K562 (cell line): ENCODE results near the gene MOG. TPM values are rescaled to one million over a fixed set of nuclear protein-coding genes. Genes with fewer than 3 reads are reported as not detected.

Experiments used
- ARNT ChIP-seq, 2 experiments: fragments of 450-650 bp; IDR thresholded peaks; 2 replicates each; pipeline ENCODE4 v1.6.1; 2016; ENCODE audit warnings: mild to moderate bottlenecking in 1 of 2
- BCL6 ChIP-seq: fragments of 250-450 bp; sonication (Bioruptor Pico); IDR thresholded peaks from 2 replicates; pipeline ENCODE4 v1.4.0; 2020
- CEBPB ChIP-seq: fragments of 450-650 bp; IDR thresholded peaks from 2 replicates; pipeline ENCODE4 v1.6.1; 2016; ENCODE audit warnings: missing genetic modification characterization, missing compliant biosample characterization
- CHCHD3 ChIP-seq: fragments of 250-450 bp; sonication (Bioruptor Pico); IDR thresholded peaks from 2 replicates; pipeline ENCODE4 v2.1.2; 2022; ENCODE audit warnings: mild to moderate bottlenecking
- CXXC5 ChIP-seq: fragments of 250-450 bp; sonication (Bioruptor Pico); IDR thresholded peaks from 2 replicates; pipeline ENCODE4 v1.8.0; 2022; ENCODE audit warnings: inconsistent platforms, mild to moderate bottlenecking, moderate library complexity
- ELF4 ChIP-seq: fragments of 450-650 bp; formaldehyde crosslinking; IDR thresholded peaks from 2 replicates; pipeline ENCODE4 v1.4.0; 2022; ENCODE audit warnings: missing genetic modification characterization
- HCFC1 ChIP-seq: IDR thresholded peaks from 2 replicates; pipeline ENCODE4 v1.6.1; 2012; ENCODE audit warnings: low read depth, low read length, improper control_type of control experiment
- HDAC3 ChIP-seq: fragments of 450-650 bp; IDR thresholded peaks from 2 replicates; pipeline ENCODE4 v1.6.1; 2018; ENCODE audit warnings: borderline replicate concordance, mild to moderate bottlenecking, moderate library complexity; ENCODE audit not compliant: partially characterized antibody
- LCOR ChIP-seq: sonication (generic); formaldehyde crosslinking; IDR thresholded peaks from 2 replicates; pipeline ENCODE4 v1.8.0; 2022; ENCODE audit warnings: mild to moderate bottlenecking, missing genetic modification reagents
- MTA1 ChIP-seq: fragments of 450-650 bp; IDR thresholded peaks from 2 replicates; pipeline ENCODE4 v1.6.1; 2017; ENCODE audit warnings: borderline replicate concordance
- NEUROD1 ChIP-seq: fragments of 150-350 bp; IDR thresholded peaks from 2 replicates; pipeline ENCODE4 v1.6.1; 2014; ENCODE audit warnings: borderline replicate concordance, low read length, low read depth; ENCODE audit not compliant: partially characterized antibody
- NRF1 ChIP-seq, 2 experiments: fragments of 450-650 bp; IDR thresholded peaks in 1 of 2; conservative IDR thresholded peaks in 1 of 2; 2 replicates each; pipeline ENCODE4 v1.6.1; 2014; ENCODE audit warnings: mild to moderate bottlenecking in 2 of 2
- PHF20 ChIP-seq: fragments of 450-650 bp; IDR thresholded peaks from 2 replicates; pipeline ENCODE4 v1.6.1; 2018; ENCODE audit not compliant: partially characterized antibody
- PHF8 ChIP-seq: fragments of 200-600 bp; sonication (generic); IDR thresholded peaks from 2 replicates; pipeline ENCODE4 v1.6.1; 2012; ENCODE audit warnings: mixed run types, mild to moderate bottlenecking, inconsistent platforms, low read length, moderate library complexity, borderline replicate concordance
- SIN3A ChIP-seq, 2 experiments: fragments of 150-350 bp in 1 of 2; IDR thresholded peaks; 2 replicates each; pipeline ENCODE4 v1.6.1; 2011 to 2016; ENCODE audit warnings: borderline replicate concordance in 2 of 2, low read depth in 2 of 2, low read length in 2 of 2, mild to moderate bottlenecking in 2 of 2, moderate library complexity in 2 of 2; ENCODE audit not compliant: control insufficient read depth in 1 of 2
- SIX5 ChIP-seq, 2 experiments: IDR thresholded peaks; 2 replicates each; pipeline ENCODE4 v1.6.1; 2011; ENCODE audit warnings: low read length in 2 of 2, borderline replicate concordance in 1 of 2, low read depth in 1 of 2, mild to moderate bottlenecking in 1 of 2, moderate library complexity in 1 of 2; ENCODE audit not compliant: insufficient read depth in 1 of 2
- SMAD4 ChIP-seq: fragments of 250-450 bp; sonication (Bioruptor Pico); conservative IDR thresholded peaks from 2 replicates; pipeline ENCODE4 v1.8.0; 2021; ENCODE audit warnings: inconsistent platforms, mild to moderate bottlenecking, moderate library complexity
- SMARCA4 ChIP-seq: fragments of 450-650 bp; IDR thresholded peaks from 2 replicates; pipeline ENCODE4 v1.6.1; 2016
- SRSF7 ChIP-seq: fragments of 200-400 bp; formaldehyde crosslinking; optimal IDR thresholded peaks from 2 replicates; pipeline ENCODE3; 2017; ENCODE audit warnings: mild to moderate bottlenecking, low read depth, low read length
- ZNF354B ChIP-seq: fragments of 250-450 bp; sonication (Bioruptor Pico); IDR thresholded peaks from 2 replicates; pipeline ENCODE4 v1.4.0; 2020
- polyA plus RNA-seq, 8 experiments: library from polyadenylated mRNA; depleted of rRNA in 4 of 8; stranded (reverse) in 5 of 8; unstranded in 3 of 8; fragments of >200 nt; fragmentation: Nextera tagmentation in 2 of 8; fragmentation: Illumina TruSeq in 1 of 8; extraction: Ambion mirVana in 2 of 8; extraction: Trizol in 1 of 8; gene quantifications; 2 replicates each; pipeline versions ENCODE4 v1.2.1 to v1.2.3, GENCODE V29; 2011 to 2014; ENCODE audit warnings: inconsistent platforms in 1 of 8, missing spikeins in 1 of 8
- total RNA-seq, 7 experiments: library from RNA; depleted of rRNA in 6 of 7; stranded (reverse); fragments of >200 nt in 6 of 7; fragmentation: Illumina TruSeq in 2 of 7; extraction: Trizol in 2 of 7; gene quantifications; 2 replicates each; pipeline versions ENCODE4 v1.2.1 to v1.2.3, GENCODE V29; 2011 to 2021; ENCODE audit warnings: low replicate concordance in 1 of 7
- TF ChIP-seq, protein P1 (sequence below): sonication (generic); formaldehyde crosslinking; IDR thresholded peaks from 2 replicates; pipeline ENCODE4 v1.9.0; 2022; ENCODE audit warnings: mild to moderate bottlenecking, missing genetic modification reagents
- TF ChIP-seq, protein P2 (sequence below): fragments of 450-650 bp; IDR thresholded peaks from 2 replicates; pipeline ENCODE4 v1.6.1; 2014; ENCODE audit warnings: low read depth, mild to moderate bottlenecking, moderate library complexity, borderline replicate concordance
- TF ChIP-seq, protein P3 (sequence below): fragments of 250-450 bp; sonication (Bioruptor Pico); IDR thresholded peaks from 2 replicates; pipeline ENCODE4 v1.8.0; 2021; ENCODE audit warnings: moderate library complexity, mild to moderate bottlenecking, inconsistent platforms
- TF ChIP-seq, protein P4 (sequence below): fragments of 450-650 bp; IDR thresholded peaks from 2 replicates; pipeline ENCODE4 v1.6.1; 2016

Gene MOG
- total and polyA plus RNA-seq, 9 of the 15 experiments (the other 6 are each of a cell fraction or from before 2014, with no cell fraction given) = not detected

DNA sequence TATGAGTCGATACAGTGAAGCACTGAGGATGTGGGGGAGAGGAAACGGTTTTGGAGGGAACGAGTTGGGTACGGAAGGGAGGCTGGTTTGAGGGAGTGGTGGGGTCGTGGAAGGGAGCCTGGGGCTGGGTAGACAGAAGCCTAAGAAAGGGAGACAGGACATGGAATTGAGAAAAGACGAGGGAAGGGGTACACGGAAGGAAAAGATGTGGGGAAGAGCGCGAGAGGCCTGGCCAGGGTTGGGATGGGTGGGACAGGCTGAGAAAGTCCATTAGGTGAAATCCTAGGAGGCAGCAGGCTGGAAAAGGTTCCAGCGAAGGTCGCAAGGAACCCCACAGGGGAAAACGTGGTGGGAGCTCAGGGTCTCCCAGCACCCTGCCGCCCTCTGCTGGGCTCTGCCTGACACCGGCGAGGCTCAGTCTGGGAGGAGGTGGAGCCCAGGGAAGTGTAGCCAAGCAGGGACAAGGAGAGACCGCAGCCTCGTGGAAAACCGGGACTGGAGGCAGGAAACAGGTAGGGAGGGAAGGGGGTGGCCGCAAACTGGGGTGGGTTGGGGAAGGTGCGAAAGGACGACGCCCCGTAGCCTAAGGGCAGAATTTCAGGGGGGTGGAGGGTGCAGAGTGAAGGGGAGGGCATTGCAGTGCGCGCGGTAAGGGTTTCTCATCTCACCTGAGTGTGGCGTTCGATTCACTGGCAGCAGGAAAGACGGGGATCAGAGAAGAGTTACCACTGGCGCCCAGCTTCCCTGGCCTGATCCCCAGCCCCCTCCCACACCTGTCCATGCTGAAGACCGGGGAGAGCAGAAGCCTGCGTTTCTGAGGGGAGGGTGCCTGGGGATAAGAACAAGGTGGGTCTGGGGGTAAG lies 28.2 kb upstream of the MOG start (continued):
- TF ChIP-seq LCOR (CRISPR knock-in tag) = 0 out of 2 replicates have a peak, but pooled peaks have one; percentile 23
- TF ChIP-seq SMAD4 = no peak
- TF ChIP-seq, protein P1, sequence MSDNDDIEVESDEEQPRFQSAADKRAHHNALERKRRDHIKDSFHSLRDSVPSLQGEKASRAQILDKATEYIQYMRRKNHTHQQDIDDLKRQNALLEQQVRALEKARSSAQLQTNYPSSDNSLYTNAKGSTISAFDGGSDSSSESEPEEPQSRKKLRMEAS (CRISPR knock-in tag) = peak; percentile 78
- no peak for TF ChIP-seq CEBPB (tag)
- TF ChIP-seq SMARCA4 = peak; percentile 59
- TF ChIP-seq CHCHD3 (CRISPR knock-in tag) = no peak
- peak; percentile 39 for TF ChIP-seq PHF20
- TF ChIP-seq SIX5 (IDR thresholded peaks at IDR 0.05; ENCODE audit: borderline replicate concordance in 1 of 2, insufficient read depth in 1 of 2, low read depth in 1 of 2, low read length in 2 of 2) = no peak
- TF ChIP-seq, protein P2, sequence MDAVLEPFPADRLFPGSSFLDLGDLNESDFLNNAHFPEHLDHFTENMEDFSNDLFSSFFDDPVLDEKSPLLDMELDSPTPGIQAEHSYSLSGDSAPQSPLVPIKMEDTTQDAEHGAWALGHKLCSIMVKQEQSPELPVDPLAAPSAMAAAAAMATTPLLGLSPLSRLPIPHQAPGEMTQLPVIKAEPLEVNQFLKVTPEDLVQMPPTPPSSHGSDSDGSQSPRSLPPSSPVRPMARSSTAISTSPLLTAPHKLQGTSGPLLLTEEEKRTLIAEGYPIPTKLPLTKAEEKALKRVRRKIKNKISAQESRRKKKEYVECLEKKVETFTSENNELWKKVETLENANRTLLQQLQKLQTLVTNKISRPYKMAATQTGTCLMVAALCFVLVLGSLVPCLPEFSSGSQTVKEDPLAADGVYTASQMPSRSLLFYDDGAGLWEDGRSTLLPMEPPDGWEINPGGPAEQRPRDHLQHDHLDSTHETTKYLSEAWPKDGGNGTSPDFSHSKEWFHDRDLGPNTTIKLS = 0 out of 2 replicates have a peak, but pooled peaks have one; percentile 15
- TF ChIP-seq BCL6 (CRISPR knock-in tag) = no peak
- TF ChIP-seq HDAC3 = no peak
- peak; percentile 28; the same call in 1 of the 2 replicates for TF ChIP-seq HCFC1
- TF ChIP-seq SIN3A (IDR thresholded peaks at IDR 0.05; ENCODE audit: borderline replicate concordance in 2 of 2, control insufficient read depth in 1 of 2, low read depth in 2 of 2, low read length in 2 of 2) = peak; percentile 4 to 84; a peak in 1 of 4 replicates
- TF ChIP-seq, protein P3, sequence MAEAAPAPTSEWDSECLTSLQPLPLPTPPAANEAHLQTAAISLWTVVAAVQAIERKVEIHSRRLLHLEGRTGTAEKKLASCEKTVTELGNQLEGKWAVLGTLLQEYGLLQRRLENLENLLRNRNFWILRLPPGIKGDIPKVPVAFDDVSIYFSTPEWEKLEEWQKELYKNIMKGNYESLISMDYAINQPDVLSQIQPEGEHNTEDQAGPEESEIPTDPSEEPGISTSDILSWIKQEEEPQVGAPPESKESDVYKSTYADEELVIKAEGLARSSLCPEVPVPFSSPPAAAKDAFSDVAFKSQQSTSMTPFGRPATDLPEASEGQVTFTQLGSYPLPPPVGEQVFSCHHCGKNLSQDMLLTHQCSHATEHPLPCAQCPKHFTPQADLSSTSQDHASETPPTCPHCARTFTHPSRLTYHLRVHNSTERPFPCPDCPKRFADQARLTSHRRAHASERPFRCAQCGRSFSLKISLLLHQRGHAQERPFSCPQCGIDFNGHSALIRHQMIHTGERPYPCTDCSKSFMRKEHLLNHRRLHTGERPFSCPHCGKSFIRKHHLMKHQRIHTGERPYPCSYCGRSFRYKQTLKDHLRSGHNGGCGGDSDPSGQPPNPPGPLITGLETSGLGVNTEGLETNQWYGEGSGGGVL (CRISPR knock-in tag) = no peak
- peak; percentile 24 to 30; a peak in 1 of 4 replicates for TF ChIP-seq NRF1 (conservative IDR thresholded peaks at IDR 0.05 in 1 of 2, IDR thresholded peaks at IDR 0.05 in 1 of 2)
- no peak for TF ChIP-seq ZNF354B
- no peak for TF ChIP-seq SRSF7
- 0 out of 4 replicates have a peak, but pooled peaks of 1 of the 2 experiments have one; percentile 33 for TF ChIP-seq ARNT (IDR thresholded peaks at IDR 0.05)
- peak; percentile 41 for TF ChIP-seq MTA1
- TF ChIP-seq ELF4 (CRISPR knock-in tag) = peak; percentile 82
- TF ChIP-seq, protein P4, sequence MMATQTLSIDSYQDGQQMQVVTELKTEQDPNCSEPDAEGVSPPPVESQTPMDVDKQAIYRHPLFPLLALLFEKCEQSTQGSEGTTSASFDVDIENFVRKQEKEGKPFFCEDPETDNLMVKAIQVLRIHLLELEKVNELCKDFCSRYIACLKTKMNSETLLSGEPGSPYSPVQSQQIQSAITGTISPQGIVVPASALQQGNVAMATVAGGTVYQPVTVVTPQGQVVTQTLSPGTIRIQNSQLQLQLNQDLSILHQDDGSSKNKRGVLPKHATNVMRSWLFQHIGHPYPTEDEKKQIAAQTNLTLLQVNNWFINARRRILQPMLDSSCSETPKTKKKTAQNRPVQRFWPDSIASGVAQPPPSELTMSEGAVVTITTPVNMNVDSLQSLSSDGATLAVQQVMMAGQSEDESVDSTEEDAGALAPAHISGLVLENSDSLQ = peak; percentile 4; the same call in 1 of the 2 replicates
- TF ChIP-seq NEUROD1 = peak; percentile 65
- TF ChIP-seq PHF8 = peak; percentile 71; the same call in 1 of the 2 replicates
- TF ChIP-seq CXXC5 (CRISPR knock-in tag) = peak; percentile 52; the same call in 1 of the 2 replicates
